ENCODE data around the gene ZNF750.

The ZNF750 gene

GRCh38 chr17:82871776-82872561 lies 32.1 kb upstream of the ZNF750 start (continued):
- no peak for TF ChIP-seq CSRNP3 (CRISPR knock-in tag; IDR thresholded peaks at IDR 0.05)
- TF ChIP-seq ZNF70 (CRISPR knock-in tag; IDR thresholded peaks at IDR 0.05), result no peak
- TF ChIP-seq GLIS3 (CRISPR knock-in tag; IDR thresholded peaks at IDR 0.05), result no peak
- TF ChIP-seq TOX (CRISPR knock-in tag; IDR thresholded peaks at IDR 0.05; ENCODE audit: borderline replicate concordance), result no peak
- no peak for TF ChIP-seq ZNF565 (CRISPR knock-in tag; conservative IDR thresholded peaks at IDR 0.05; ENCODE audit: low read depth)
- no peak for TF ChIP-seq ZNF8 (CRISPR knock-in tag; IDR thresholded peaks at IDR 0.05)
- no peak for TF ChIP-seq PATZ1 (CRISPR knock-in tag; IDR thresholded peaks at IDR 0.05; ENCODE audit: borderline replicate concordance)
- TF ChIP-seq BACH2 (CRISPR knock-in tag; IDR thresholded peaks at IDR 0.05; ENCODE audit: borderline replicate concordance), result no peak

GRCh38 chr17:82871056-82871775 lies 31.4 kb upstream of the ZNF750 start:
- TF ChIP-seq ZFP30 (CRISPR knock-in tag; IDR thresholded peaks at IDR 0.05) (no peak), OSR1 (CRISPR knock-in tag; IDR thresholded peaks at IDR 0.05) (no peak), ZNF70 (CRISPR knock-in tag; IDR thresholded peaks at IDR 0.05) (no peak), ZNF8 (CRISPR knock-in tag; IDR thresholded peaks at IDR 0.05) (no peak), PATZ1 (CRISPR knock-in tag; IDR thresholded peaks at IDR 0.05; ENCODE audit: borderline replicate concordance) (no peak), BACH2 (CRISPR knock-in tag; IDR thresholded peaks at IDR 0.05; ENCODE audit: borderline replicate concordance) (no peak), SNAI2 (CRISPR knock-in tag; IDR thresholded peaks at IDR 0.05) (no peak), ZFP3 (CRISPR knock-in tag; IDR thresholded peaks at IDR 0.05) (no peak), CREB5 (CRISPR knock-in tag; IDR thresholded peaks at IDR 0.05; ENCODE audit: low read depth) (no peak), TOX (CRISPR knock-in tag; IDR thresholded peaks at IDR 0.05; ENCODE audit: borderline replicate concordance) (no peak), POU6F1 (CRISPR knock-in tag; IDR thresholded peaks at IDR 0.05; ENCODE audit: borderline replicate concordance, low read depth) (no peak), CSRNP3 (CRISPR knock-in tag; IDR thresholded peaks at IDR 0.05) (no peak), ESRRG (CRISPR knock-in tag; IDR thresholded peaks at IDR 0.05) (no peak)

GRCh38 chr17:82870541-82870940 lies 30.7 kb upstream of the ZNF750 start:
- TF ChIP-seq POU6F1 (CRISPR knock-in tag; IDR thresholded peaks at IDR 0.05; ENCODE audit: borderline replicate concordance, low read depth), result no peak
- no peak for TF ChIP-seq TOX (CRISPR knock-in tag; IDR thresholded peaks at IDR 0.05; ENCODE audit: borderline replicate concordance)
- no peak for ATAC-seq

More at GRCh38 chr17:82871056-82871775, 31.4 kb upstream of the ZNF750 start:
- ATAC-seq, result no peak
